Fibroblast of lung (primary cell): ENCODE results near the gene PKD1L1.

Source experiments
- EZH2 ChIP-seq: IDR thresholded peaks from 2 replicates; pipeline ENCODE4 v1.5.1; 2012; ENCODE audit warnings: low read length, control low read depth, mild to moderate bottlenecking; ENCODE audit errors: missing control alignments
- TF ChIP-seq, protein P1 (sequence below), 2 donors: IDR thresholded peaks in 1 of 2; conservative IDR thresholded peaks in 1 of 2; 1 replicate in 1 of 2; 2 replicates in 1 of 2; pipeline ENCODE4 v1.5.1; 2011 to 2012; ENCODE audit warnings: low read length in 2 of 2, control low read depth in 1 of 2, inconsistent platforms in 1 of 2, low read depth in 1 of 2, mild to moderate bottlenecking in 1 of 2

DNA sequence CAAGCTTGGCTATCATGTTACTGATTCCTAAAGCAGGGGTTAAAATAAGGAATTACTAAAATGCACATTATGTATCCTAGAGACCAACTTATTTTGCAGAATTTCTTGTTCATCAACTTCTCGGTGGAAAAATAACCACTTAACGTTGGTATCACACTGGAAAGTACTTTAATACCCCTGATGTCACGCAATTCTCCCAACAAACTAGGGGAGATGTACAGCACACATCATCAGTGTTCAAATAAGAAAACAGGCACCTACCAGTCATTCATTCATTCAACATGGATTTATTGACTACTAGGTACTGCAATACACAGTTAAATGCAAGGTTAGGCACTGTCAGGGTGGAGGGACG lies 30.5 kb upstream of the PKD1L1 start:
- TF ChIP-seq EZH2 = no peak
- TF ChIP-seq, protein P1, sequence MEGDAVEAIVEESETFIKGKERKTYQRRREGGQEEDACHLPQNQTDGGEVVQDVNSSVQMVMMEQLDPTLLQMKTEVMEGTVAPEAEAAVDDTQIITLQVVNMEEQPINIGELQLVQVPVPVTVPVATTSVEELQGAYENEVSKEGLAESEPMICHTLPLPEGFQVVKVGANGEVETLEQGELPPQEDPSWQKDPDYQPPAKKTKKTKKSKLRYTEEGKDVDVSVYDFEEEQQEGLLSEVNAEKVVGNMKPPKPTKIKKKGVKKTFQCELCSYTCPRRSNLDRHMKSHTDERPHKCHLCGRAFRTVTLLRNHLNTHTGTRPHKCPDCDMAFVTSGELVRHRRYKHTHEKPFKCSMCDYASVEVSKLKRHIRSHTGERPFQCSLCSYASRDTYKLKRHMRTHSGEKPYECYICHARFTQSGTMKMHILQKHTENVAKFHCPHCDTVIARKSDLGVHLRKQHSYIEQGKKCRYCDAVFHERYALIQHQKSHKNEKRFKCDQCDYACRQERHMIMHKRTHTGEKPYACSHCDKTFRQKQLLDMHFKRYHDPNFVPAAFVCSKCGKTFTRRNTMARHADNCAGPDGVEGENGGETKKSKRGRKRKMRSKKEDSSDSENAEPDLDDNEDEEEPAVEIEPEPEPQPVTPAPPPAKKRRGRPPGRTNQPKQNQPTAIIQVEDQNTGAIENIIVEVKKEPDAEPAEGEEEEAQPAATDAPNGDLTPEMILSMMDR (conservative IDR thresholded peaks at IDR 0.05 in 1 of 2, IDR thresholded peaks at IDR 0.05 in 1 of 2; ENCODE audit: low read depth in 1 of 2, low read length in 2 of 2) = no peak
